HG02938 (cell line): ENCODE data around the gene ZNF165.
A peak's percentile ranks its signal among the peaks of the same experiment; 100 is the strongest.
"Not testable (repeated sequence)": the region's sequence is repeated elsewhere in the genome, so short reads cannot be mapped to it uniquely, and the experiment has no call there.

Source experiments
- ATAC-seq: cut with Tn5 transposase; IDR thresholded peaks from one replicate; pipeline ENCODE4 v1.9.1; 2021; ENCODE audit warnings: mild to moderate bottlenecking, moderate library complexity; ENCODE audit not compliant: unreplicated experiment

Gene ZNF165

DNA sequence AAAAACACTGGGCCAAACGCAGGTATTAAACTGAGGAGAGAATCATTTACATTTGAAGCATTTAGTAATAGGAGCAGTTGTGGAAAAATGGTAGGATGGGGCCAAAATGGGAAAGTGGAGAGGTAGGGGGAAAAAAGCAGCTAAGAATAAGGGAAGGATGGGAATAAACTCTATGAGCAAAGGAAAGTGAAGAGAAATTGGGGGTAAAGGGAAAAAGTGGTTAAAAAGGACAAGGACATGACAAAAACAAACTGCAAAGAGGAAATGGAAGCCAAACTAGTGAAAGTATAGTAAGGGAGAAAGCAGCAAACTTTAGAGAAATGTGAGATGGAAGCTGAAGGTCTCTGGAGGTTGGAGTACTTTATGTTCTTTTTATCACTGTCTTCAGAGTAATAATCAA is 37.8 kb downstream of the ZNF165 start:
- ATAC-seq: no peak

GRCh38 chr6:28121876-28122275 is 41.5 kb downstream of the ZNF165 start:
- ATAC-seq: no peak

GRCh38 chr6:28122283-28122682 is 41.9 kb downstream of the ZNF165 start:
- not testable (repeated sequence) for ATAC-seq

DNA sequence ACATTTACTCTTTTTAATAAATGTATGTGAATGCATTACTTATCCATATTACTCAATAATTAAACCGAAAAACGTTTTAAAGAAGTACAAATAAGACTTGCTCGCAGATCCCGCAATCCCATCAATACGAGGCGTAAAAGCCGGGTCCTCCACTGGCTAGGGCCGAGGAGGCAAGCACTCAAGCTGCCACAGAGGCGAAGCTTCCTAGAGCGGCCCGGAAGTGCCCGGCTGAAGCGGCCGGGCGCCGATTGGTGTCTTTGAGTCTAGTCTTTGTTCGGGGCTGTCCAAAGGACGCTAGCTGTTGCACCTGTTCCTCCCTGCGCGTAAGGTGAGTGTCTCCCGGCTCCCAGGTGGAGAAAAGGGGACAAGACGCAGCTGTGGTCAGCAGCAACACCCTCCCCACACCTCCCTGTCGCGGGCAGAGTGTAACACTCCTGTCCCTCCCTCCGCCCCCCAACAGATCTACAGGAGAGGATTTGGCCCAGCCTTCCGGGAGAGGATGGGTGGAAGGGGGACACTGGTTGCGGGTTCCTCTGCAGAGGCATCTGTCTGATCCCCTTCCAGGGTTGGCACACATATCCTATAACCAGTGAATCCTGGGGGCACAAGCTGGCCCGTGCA is 44.1 kb downstream of the ZNF165 start, which contains the start of gene ZSCAN16:
TSS of gene ZSCAN16 (plus strand) at position 260 of the 621 bp plus-strand sequence. CDS start 835 bp downstream, outside the sequence.
- ATAC-seq: peak; percentile 92

- ATAC-seq: no peak
These were observed 44.6 kb downstream of the ZNF165 start for GRCh38 chr6:28124971-28125353.

- no peak for ATAC-seq
These were observed 45.0 kb downstream of the ZNF165 start for GRCh38 chr6:28125401-28125800.

DNA sequence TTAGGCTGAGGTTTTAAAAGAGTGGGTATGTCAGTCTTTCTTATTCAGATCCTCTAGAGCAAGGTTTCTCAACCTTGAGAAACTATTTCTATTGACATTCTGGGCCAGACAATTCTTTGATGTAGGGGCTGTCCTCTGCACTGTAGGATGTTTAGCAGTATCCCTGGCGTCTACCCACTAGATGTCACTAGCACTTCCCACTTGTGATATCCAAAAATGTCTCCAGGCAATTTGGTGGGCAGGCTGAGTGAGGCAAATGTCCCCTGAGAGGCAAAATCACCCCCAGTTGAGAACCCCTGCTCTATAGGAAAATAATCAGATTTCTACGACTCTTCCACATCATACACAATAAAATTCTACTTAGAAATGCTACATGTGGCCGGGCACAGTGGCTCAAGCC is 53.6 kb downstream of the ZNF165 start:
- no peak for ATAC-seq

DNA sequence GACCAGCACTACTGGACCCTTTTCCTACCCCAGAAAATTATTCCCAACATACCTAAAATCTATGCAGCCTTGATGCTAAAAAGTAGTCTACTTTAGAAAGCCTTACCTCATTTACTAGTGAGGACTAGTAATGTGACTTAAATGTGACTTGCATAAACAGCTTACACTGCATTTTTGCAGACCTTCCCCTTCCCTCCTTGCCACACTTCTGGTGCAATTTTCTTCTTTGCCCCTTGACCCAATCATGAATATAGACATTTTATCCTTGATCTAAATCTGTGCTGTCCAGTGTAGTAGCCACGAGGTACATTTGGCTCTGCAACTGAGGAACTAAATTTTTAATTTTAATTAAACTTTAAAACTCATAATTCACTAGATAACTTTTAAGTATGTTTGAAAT is 54.3 kb downstream of the ZNF165 start:
- no peak for ATAC-seq

GRCh38 chr6:28135393-28135792 is 55.0 kb downstream of the ZNF165 start:
- no peak for ATAC-seq

DNA sequence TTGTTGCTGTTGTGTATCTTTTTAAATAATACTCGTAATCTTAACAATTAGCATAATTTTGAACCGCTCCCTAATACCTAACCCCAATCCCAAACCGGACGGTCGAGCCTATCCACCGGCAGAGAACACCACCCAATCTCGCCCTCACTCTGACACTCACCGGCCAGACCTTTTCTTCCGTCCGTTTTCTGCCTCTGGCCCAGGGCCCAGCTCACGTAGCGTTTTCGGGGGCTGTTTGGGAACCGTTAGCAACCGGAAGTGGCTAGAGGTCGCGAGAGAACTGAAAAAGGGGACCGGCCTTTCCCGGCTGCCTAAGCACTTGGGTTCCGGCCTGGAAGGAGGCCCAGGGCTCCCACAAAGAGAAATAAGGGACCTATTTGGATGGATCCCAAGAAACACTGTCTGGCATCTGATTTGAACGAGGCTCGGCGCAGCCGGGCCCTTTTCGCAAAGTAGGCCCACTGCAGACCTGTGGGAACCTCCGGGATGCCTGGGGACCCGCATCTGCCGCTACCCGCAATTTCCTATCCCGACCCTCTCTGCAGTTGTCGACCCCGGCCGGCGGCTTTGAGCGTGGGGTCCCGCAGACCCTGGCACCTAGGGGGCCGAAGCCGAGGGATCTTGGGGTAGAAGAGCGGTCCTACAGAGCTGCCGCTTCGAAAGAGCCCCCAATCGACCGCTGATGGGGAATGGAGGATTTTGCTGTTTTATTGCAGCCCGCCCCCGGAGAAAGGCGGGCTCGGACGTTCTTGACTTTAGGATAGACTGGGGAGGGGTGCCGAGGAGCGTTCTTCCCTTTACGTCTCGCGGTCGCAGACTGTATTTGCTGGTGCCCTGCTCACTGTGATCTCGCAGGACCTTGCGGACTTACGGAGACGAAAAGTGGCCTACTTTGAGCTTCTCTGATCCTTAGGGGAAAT is 56.5 kb downstream of the ZNF165 start:
- ATAC-seq: peak; percentile 58

GRCh38 chr6:28137505-28137981 is 57.2 kb downstream of the ZNF165 start:
- ATAC-seq: no peak
